IPS-18c (cell line): ENCODE results near the gene ATP6V1A.
"Not testable (repeated sequence)": the region's sequence is repeated elsewhere in the genome, so short reads cannot be mapped to it uniquely, and the experiment has no call there.

Source experiments
- H3K4me3 ChIP-seq: 2 replicates; pipeline ENCODE4 v1.7.0; 2013; ENCODE audit warnings: low read depth, mild to moderate bottlenecking, low read length, moderate library complexity; ENCODE audit not compliant: insufficient read depth
- H3K9me3 ChIP-seq: one replicate; pipeline ENCODE4 v1.6.1; 2013; ENCODE audit warnings: mild to moderate bottlenecking, low read length, moderate library complexity; ENCODE audit not compliant: control insufficient read depth, insufficient read depth

The ATP6V1A gene

DNA sequence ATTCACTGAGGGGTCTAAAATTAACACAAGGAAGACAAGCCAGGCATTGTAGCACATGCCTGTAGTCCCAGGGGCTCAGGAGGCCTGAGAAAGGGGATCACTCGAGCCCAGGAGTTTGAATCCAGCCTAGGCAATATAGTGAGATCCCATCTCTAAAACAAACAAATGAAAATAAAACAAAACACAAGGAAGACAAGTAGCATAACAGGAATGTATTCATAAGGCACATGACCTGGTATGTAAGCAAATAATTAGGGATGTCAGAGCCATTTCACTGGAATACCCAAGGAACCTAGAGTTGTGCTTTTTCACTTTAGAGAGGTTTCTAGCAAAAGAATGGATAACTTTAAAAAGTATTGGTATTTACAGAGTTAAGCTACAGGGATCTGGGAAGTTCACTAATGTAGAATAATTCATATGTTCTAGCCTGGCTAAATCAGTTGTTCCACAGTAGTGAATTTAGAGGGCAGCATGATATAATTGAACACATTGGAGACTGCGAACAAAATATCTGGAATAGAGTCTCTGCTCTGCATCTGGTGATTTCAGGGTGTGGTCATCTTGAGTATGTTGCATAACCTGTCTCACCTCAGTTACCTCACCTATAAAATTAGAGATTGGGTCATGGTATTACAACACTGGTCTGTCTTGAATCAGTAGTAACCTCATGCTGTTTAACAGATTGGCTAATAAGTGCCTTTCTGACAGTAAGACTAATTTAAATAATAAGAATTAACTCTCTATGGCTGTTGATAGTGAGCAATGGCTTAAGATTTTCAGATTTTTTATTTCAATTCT, 101.0 kb downstream of the ATP6V1A start:
- Histone ChIP-seq H3K4me3 (no peak overlapping the region), H3K9me3 (no peaks in the 10 kb centered on the region)

DNA sequence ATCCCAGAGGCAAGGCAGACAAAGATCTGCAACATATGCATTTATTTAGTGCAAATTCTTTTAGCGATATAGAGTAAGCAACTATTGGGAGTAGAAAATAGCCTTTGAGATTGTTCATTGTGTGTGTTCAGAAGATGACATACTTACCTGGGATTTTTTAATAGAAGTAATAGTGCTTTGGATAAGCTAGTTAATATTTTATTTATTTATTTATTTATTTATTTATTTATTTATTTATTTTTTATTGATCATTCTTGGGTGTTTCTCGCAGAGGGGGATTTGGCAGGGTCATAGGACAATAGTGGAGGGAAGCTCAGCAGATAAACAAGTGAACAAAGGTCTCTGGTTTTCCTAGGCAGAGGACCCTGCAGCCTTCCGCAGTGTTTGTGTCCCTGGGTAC, 102.2 kb downstream of the ATP6V1A start:
- not testable (repeated sequence) for H3K4me3 ChIP-seq, H3K9me3 ChIP-seq

DNA sequence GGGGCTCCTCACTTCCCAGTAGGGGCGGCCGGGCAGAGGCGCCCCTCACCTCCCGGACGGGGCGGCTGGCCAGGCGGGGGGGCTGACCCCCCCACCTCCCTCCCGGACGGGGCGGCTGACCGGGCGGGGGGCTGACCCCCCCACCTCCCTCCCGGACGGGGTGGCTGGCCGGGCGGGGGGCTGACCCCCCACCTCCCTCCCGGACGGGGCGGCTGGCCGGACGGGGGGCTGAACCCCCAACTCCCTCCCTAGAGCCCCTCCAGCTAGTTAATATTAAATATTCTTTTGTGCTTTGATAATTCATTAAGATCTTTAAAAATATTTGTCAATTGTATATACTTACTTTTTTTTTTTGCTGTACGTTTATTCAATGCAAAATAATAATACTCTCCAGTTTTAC, 103.0 kb downstream of the ATP6V1A start:
- not testable (repeated sequence) for H3K4me3 ChIP-seq, H3K9me3 ChIP-seq

DNA sequence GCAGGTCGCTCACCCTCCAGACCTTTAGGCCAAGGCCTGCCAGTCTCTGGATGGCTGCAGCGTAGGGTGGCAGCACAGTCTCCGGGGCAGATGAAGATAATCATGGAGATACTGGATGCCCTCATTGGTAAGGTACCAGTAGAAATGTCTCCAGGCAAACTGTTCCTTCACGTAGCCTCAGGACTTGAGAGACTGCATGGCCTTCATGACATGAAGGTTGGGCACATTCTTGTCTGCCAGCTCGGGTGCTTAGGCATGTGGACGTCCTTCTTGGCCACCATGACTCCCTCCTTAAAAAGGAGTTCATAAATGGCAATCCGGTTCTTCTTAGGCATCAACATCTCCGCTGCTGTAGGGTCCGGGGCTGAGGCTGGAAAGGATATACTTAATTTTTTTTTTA, 103.6 kb downstream of the ATP6V1A start:
- not testable (repeated sequence) for H3K4me3 ChIP-seq, H3K9me3 ChIP-seq

DNA sequence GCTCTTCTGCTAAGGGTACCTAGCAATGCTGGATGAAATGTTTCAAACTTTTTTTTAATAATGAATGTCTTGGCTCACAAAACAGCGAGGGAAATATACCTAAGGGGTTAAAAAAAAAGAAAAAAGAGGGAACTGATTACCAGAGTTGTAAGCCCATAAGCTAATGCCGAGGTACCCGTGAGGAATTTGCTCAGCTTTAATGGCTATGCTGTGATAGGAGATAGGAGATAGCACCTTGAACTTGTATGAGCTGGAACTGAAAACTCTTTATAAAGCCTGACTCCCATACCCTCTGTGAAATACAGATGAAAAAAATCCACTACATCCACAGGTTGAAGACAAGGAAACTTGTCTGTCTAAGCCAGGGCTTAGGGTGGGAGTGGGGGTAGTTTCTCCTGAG, 105.7 kb downstream of the ATP6V1A start:
- H3K9me3 ChIP-seq = no peaks in the 10 kb centered on the region

More for the DNA sequence above, 105.7 kb downstream of the ATP6V1A start:
- H3K4me3 ChIP-seq = no peak overlapping the region
